Measurements from ENCODE around the gene ABCC6.

Gene ABCC6

GRCh38 chr16:16147316-16147999 lies 75.8 kb downstream of the ABCC6 start:
- H3K4me3 ChIP-seq (ENCODE audit: low read depth, low read length): no peak overlapping the region
- H3K36me3 ChIP-seq (ENCODE audit: control insufficient read depth in 2 of 2, insufficient read depth in 1 of 2, low read length in 2 of 2): peaks cover 0 to 14% of the 10 kb centered on the region in 2 experiments; a peak in 1 of 3 replicates
- no peak overlapping the region for H3K27ac ChIP-seq (ENCODE audit: extremely low read depth, low read depth, low read length)
- TF ChIP-seq ZNF274 (IDR thresholded peaks at IDR 0.05; ENCODE audit: low read length): no peak
- no peak for TF ChIP-seq ZNF274 (tag by site-specific recombination; IDR thresholded peaks at IDR 0.05; ENCODE audit: borderline replicate concordance)
- no peak for TF ChIP-seq YY2 (tag by site-specific recombination; IDR thresholded peaks at IDR 0.05)
- TF ChIP-seq ZNF114 (tag by site-specific recombination; IDR thresholded peaks at IDR 0.05): no peak
- no peak for TF ChIP-seq ZNF350 (tag by site-specific recombination; IDR thresholded peaks at IDR 0.05)
- TF ChIP-seq KLF7 (tag by site-specific recombination; IDR thresholded peaks at IDR 0.05; ENCODE audit: borderline replicate concordance): no peak
- TF ChIP-seq, protein P1, sequence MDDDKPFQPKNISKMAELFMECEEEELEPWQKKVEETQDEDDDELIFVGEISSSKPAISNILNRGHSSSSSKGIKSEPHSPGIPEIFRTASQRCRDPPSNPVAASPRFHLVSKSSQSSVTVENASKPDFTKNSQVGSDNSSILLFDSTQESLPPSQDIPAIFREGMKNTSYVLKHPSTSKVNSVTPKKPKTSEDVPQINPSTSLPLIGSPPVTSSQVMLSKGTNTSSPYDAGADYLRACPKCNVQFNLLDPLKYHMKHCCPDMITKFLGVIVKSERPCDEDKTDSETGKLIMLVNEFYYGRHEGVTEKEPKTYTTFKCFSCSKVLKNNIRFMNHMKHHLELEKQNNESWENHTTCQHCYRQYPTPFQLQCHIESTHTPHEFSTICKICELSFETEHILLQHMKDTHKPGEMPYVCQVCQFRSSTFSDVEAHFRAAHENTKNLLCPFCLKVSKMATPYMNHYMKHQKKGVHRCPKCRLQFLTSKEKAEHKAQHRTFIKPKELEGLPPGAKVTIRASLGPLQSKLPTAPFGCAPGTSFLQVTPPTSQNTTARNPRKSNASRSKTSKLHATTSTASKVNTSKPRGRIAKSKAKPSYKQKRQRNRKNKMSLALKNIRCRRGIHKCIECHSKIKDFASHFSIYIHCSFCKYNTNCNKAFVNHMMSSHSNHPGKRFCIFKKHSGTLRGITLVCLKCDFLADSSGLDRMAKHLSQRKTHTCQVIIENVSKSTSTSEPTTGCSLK (tag by site-specific recombination; IDR thresholded peaks at IDR 0.05): no peak
- no peak for TF ChIP-seq ZSCAN5A (tag by site-specific recombination; IDR thresholded peaks at IDR 0.05)
- TF ChIP-seq ZNF518A (tag by site-specific recombination; conservative IDR thresholded peaks at IDR 0.05; ENCODE audit: low read depth): no peak
- TF ChIP-seq, protein P2, sequence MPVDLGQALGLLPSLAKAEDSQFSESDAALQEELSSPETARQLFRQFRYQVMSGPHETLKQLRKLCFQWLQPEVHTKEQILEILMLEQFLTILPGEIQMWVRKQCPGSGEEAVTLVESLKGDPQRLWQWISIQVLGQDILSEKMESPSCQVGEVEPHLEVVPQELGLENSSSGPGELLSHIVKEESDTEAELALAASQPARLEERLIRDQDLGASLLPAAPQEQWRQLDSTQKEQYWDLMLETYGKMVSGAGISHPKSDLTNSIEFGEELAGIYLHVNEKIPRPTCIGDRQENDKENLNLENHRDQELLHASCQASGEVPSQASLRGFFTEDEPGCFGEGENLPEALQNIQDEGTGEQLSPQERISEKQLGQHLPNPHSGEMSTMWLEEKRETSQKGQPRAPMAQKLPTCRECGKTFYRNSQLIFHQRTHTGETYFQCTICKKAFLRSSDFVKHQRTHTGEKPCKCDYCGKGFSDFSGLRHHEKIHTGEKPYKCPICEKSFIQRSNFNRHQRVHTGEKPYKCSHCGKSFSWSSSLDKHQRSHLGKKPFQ (tag by site-specific recombination; IDR thresholded peaks at IDR 0.05): no peak
- no peak for TF ChIP-seq ZNF449 (tag by site-specific recombination; IDR thresholded peaks at IDR 0.05)
- no peak for TF ChIP-seq ZNF776 (tag by site-specific recombination; IDR thresholded peaks at IDR 0.05; ENCODE audit: borderline replicate concordance)
- TF ChIP-seq, protein P3, sequence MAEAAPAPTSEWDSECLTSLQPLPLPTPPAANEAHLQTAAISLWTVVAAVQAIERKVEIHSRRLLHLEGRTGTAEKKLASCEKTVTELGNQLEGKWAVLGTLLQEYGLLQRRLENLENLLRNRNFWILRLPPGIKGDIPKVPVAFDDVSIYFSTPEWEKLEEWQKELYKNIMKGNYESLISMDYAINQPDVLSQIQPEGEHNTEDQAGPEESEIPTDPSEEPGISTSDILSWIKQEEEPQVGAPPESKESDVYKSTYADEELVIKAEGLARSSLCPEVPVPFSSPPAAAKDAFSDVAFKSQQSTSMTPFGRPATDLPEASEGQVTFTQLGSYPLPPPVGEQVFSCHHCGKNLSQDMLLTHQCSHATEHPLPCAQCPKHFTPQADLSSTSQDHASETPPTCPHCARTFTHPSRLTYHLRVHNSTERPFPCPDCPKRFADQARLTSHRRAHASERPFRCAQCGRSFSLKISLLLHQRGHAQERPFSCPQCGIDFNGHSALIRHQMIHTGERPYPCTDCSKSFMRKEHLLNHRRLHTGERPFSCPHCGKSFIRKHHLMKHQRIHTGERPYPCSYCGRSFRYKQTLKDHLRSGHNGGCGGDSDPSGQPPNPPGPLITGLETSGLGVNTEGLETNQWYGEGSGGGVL (tag by site-specific recombination; IDR thresholded peaks at IDR 0.05): no peak
- no peak for TF ChIP-seq AEBP2 (tag by site-specific recombination; IDR thresholded peaks at IDR 0.05; ENCODE audit: borderline replicate concordance)
- H3K4me1 ChIP-seq (ENCODE audit: control insufficient read depth, insufficient read depth, low read length): no peaks in the 10 kb centered on the region
- POLR2A ChIA-PET: no interaction called here
- CTCF ChIA-PET: interaction anchor here (0.7 kb wide), 1 partner anchor 272 kb away, joined by 3 read pairs; no protein-coding TSS in a partner anchor
- no peaks in the 10 kb centered on the region for H3K9me3 ChIP-seq (ENCODE audit: control insufficient read depth, insufficient read depth, low read depth, low read length)
